ENCODE results near the gene TLE5.
"Not testable (repeated sequence)": the region's sequence is repeated elsewhere in the genome, so short reads cannot be mapped to it uniquely, and the experiment has no call there.

Gene TLE5

DNA sequence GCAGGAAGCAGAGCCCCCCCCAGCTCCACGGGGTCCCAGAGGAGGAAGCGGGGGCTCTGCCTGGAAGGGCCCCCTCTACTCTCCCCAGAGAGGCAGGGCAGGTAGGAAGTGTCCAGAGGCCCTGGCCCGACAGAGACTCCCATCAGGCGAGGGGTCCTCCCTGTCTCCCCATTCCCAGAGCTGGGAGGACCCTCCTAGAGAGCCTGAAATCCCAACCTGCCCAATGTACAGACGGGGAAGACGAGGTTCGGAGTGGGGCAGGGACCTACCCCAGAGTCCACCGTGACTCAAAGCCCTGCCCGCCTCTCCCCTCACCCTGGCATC, 34.4 kb downstream of the TLE5 start:
- DNase-seq (ENCODE audit: insufficient read length, low spot score) (no peak), FAIRE-seq (no peak)

DNA sequence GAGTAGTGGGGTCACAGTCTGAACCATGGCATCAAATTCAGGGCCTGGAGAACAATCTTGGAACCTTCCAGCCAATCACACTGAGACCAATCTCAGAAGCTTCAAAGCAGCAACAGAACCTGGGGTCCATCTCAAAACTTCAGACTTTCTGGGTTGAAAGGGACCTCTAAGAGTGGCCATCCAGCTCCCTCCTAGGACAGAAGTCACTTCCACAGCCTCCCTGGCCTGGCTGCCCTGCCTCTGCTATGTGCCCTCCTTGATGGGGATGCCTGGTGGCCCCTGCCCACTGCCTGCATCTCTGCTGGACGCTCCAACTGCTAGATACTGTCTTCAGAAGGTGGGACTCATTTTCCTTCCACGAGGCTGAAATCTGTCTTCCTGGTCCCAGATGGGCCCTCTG, 35.0 kb downstream of the TLE5 start:
- no peak for FAIRE-seq
- no peak for DNase-seq (ENCODE audit: insufficient read length, low spot score)

GRCh38 chr19:3026768-3027167, 35.5 kb downstream of the TLE5 start:
- DNase-seq (ENCODE audit: insufficient read length, low spot score) = no peak
- FAIRE-seq = no peak

GRCh38 chr19:3025549-3025886, 36.8 kb downstream of the TLE5 start:
- no peak for DNase-seq (ENCODE audit: insufficient read length, low spot score)
- no peak for FAIRE-seq

DNA sequence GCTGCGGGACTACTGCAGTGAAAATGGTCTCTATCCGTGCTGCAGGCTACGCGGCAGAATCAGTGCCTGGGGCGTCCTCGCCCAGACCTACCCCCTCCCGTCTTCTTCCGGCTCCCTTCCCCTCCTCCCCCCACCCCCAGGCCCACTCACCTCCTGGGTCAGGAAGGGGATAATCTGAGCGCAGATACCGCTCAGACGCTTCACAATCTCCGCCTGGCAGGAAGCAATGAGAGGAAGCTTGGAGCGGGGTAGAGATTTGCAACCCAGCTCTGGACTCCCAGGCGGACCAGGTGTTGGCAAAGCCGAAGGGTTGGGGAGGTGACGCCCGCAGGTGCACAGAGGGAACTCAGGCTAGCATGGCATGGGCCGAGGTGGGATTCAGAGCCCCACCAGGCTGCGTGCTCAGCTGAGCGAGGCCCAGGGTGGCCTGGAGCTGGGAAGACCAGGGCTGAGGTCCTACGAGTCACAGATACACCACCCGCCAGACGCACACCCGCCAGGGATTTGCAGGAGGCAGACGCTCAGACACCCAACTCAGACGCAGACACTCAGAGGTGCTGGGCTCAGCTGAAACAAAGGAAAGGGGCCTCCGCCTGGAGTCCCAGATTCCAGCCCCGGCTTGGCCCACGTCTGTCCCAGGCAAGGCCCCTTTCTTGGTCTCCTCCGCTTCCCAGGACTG, 37.3 kb downstream of the TLE5 start:
- no peak for DNase-seq (ENCODE audit: insufficient read length, low spot score)
- FAIRE-seq = no peak

DNA sequence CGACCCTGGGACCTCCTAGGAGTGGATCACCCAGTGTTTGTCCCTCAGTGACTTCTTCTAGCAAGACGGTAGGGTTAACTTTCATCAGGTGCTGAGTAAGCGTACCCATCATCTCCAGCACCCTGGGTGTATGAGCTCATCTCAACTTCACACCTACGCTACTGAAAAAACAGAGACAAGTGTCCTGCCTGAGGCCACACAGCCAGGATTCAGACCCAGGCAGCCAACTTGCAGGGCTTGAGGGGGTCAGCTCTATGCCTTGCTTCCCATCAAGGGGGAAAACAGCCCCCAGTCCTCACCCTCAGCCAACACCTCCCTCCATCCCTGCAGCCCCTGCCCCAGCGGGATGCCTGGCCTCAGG, 37.8 kb downstream of the TLE5 start:
- DNase-seq (ENCODE audit: insufficient read length, low spot score) = no peak
- no peak for FAIRE-seq

- no peak for DNase-seq (ENCODE audit: insufficient read length, low spot score)
- FAIRE-seq = no peak
Observed at GRCh38 chr19:3020321-3020960, 41.9 kb downstream of the TLE5 start.

- DNase-seq (ENCODE audit: insufficient read length, low spot score) = no peak
- FAIRE-seq = no peak
Observed at GRCh38 chr19:3019211-3019854, 43.0 kb downstream of the TLE5 start.

GRCh38 chr19:3017923-3018322, 44.4 kb downstream of the TLE5 start:
- FAIRE-seq (no peak), DNase-seq (ENCODE audit: insufficient read length, low spot score) (no peak)

DNA sequence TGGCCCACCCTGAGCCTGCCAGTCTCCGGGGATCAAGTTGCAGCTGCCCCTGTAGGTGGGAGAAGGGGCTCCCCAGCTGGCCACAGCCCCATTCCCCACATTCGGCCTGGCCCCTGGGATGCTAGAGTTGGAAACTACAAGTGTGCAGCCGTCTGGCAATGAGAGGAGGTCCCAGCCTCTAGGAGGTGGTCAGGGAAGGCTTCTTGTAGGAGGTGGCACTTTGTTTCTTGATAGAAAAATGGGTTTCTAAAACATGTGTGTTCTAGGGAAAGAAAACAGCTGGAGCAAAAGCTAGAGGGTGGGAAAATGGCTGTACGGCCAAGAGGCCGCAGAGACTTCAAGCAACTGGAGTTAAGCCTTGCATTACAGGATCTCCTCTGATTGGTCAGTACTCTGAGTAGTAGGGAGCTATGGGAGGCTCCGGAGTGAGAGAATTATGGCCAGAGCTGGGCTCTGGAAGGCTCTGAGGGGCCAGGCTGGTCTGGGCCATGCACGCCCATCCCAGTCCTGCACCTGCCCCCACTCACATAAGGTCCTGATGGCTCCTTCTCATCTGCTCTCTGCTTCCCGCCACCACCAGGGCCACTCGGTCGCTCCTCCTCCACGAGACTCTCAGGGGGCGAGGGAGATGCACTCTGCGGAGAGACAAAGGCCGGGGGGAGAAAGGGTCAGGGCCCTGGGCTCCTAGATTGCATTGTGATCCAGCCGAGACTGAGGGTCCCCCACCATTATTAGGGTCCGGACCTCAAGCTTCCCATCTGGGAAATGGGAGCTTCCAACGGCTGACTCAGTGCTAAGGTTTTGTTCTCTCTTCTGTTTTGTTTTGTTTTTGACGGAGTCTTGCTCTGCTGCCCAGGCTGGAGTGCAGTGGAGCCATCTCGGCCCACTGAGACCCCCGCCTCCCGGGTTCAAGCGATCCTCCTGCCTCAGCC, 46.9 kb downstream of the TLE5 start:
- DNase-seq (ENCODE audit: insufficient read length, low spot score) (no peak), FAIRE-seq (no peak)

GRCh38 chr19:3014135-3014534, 48.2 kb downstream of the TLE5 start:
- FAIRE-seq = no peak
- no peak for DNase-seq (ENCODE audit: insufficient read length, low spot score)

- DNase-seq (ENCODE audit: insufficient read length, low spot score) (no peak), FAIRE-seq (no peak)
Observed at GRCh38 chr19:3013263-3013725, 49.0 kb downstream of the TLE5 start.

- no peak for FAIRE-seq
- DNase-seq (ENCODE audit: insufficient read length, low spot score) = no peak
Observed at GRCh38 chr19:3012621-3013262, 49.6 kb downstream of the TLE5 start.

- not testable (repeated sequence) for FAIRE-seq; DNase-seq (ENCODE audit: insufficient read length, low spot score)
Observed at GRCh38 chr19:3012059-3012458, 50.2 kb downstream of the TLE5 start.

DNA sequence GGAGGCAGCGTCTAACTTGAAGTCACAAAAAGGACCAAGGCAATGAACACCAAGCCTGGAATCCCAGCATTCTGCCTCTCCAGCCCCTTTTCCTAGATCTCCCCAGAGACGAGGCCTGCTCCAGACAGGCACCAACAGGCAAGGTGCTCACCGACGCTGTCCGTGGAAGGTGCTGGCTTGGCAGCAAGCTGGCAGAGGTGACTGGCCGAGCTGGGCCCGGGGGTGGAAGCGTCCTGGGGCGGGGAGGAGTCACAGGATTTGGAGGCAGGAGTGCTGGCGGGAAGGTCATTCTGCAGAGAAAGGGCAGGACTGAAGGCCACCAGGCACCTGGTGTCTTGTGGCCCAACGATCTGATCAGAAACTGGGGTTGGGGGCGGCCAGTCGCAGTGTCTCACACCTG, 51.4 kb downstream of the TLE5 start:
- no peak for DNase-seq (ENCODE audit: insufficient read length, low spot score)
- FAIRE-seq = no peak

DNA sequence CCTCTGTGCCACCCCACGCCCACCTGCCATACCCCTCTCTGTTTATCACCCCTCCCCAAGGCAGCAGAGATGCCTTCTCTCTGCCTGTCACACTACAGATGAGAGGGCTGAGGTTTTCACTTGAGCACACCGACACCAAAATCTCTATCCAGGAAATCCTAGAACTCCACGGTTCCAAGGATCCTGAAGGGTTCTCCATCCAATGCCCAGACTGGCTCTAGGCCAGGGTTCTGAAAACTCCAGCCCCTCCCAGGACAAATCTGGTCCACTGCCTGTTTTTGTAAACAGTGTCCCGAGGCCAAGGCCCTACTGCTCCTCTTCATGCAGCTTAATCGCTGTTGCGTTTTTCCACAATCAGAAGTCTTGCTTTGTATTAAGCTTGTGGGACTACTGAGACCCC, 53.3 kb downstream of the TLE5 start:
- no peak for FAIRE-seq
- DNase-seq (ENCODE audit: insufficient read length, low spot score) = no peak

GRCh38 chr19:3007975-3008374, 54.3 kb downstream of the TLE5 start:
- FAIRE-seq = no peak
- no peak for DNase-seq (ENCODE audit: insufficient read length, low spot score)

GRCh38 chr19:3006075-3006767, 56.1 kb downstream of the TLE5 start:
- FAIRE-seq = no peak
- DNase-seq (ENCODE audit: insufficient read length, low spot score) = no peak

- DNase-seq (ENCODE audit: insufficient read length, low spot score) (no peak), FAIRE-seq (no peak)
Observed at GRCh38 chr19:3005345-3005744, 57.0 kb downstream of the TLE5 start.

- FAIRE-seq (no peak), DNase-seq (ENCODE audit: insufficient read length, low spot score) (no peak)
Observed at GRCh38 chr19:3004522-3004921, 57.8 kb downstream of the TLE5 start.

Data from GM19239 (cell line).